Measurements from ENCODE around the gene VASH2. TPM values are rescaled to one million over a fixed set of nuclear protein-coding genes. Genes with fewer than 3 reads are reported as not detected.
A peak's percentile ranks its signal among the peaks of the same experiment; 100 is the strongest.
"Not testable (repeated sequence)": the region's sequence is repeated elsewhere in the genome, so short reads cannot be mapped to it uniquely, and the experiment has no call there.

The VASH2 gene
- total and polyA plus RNA-seq, 2 of the 4 experiments (the other 2 are of a cell fraction) = 0.90 to 1.2 TPM

DNA sequence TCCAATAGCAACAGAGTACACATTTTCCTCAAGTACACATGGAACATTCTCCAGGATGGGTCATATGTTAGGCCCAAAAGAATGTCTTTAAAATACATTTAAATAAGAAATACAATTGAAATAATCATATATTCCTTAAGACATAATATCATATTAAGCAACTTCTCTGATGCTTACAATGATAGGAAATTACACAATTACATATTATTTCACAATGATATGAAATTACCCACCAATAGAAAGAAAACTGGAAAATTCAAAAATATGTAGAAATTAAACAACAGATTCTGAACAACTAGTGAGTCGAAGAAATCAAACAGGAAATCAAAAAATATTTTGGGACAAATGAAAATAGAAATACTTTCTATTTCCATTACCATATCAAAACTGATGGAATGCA is 46.7 kb upstream of the VASH2 start:
- in situ Hi-C loops (cut with MboI; ENCODE audit: low sequenced_read_pairs) = no loop called here
- H3K9me1 ChIP-seq (ENCODE audit: insufficient read depth, low read length) = no peaks in the 10 kb centered on the region
- ATAC-seq (ENCODE audit: low read depth) (no peak), DNase-seq (no peak)
- ChIA-PET POLR2A (ENCODE audit: unreplicated experiment) (no interaction called here), CTCF (no interaction called here)
- H3K56ac ChIP-seq (ENCODE audit: extremely low read depth, insufficient read depth, low read length) = no peak overlapping the region
- H3K79me1 ChIP-seq (ENCODE audit: low read depth in 1 of 2, low read length in 2 of 2) = no peaks in the 10 kb centered on the region
- no peak overlapping the region for H4K8ac ChIP-seq (ENCODE audit: low read depth in 2 of 2, low read length in 2 of 2)
- H2BK120ac ChIP-seq (ENCODE audit: low read depth, low read length) = no peak overlapping the region
- H3K18ac ChIP-seq (ENCODE audit: low read depth, low read length) = no peak overlapping the region
- no peak overlapping the region for H3K27ac ChIP-seq (ENCODE audit: insufficient read depth, low read length)
- no peak overlapping the region for H4K91ac ChIP-seq (ENCODE audit: insufficient read depth, low read depth, low read length)
- H2BK20ac ChIP-seq (ENCODE audit: low read depth, low read length) = no peak overlapping the region
- no peak overlapping the region for H3K4me3 ChIP-seq (ENCODE audit: insufficient read depth, low read depth, low read length)
- no CpG with 5 or more reads among the region's 1 CpG for WGBS, 2 experiments (ENCODE audit: extremely low coverage in 2 of 2, insufficient read length in 1 of 2)
- TF ChIP-seq CEBPB (IDR thresholded peaks at IDR 0.05; ENCODE audit: low read depth, low read length) (0 out of 2 replicates have a peak, but pooled peaks have one; percentile 8), CHD1 (IDR thresholded peaks at IDR 0.05; ENCODE audit: low read depth, low read length) (no peak)
- intact Hi-C loops (cut with micrococcal nuclease) = no loop called here
- no peaks in the 10 kb centered on the region for H4K20me1 ChIP-seq (ENCODE audit: insufficient read depth, low read length)
- H3K4me2 ChIP-seq (ENCODE audit: low read depth, low read length) = no peak overlapping the region
- H3K9me3 ChIP-seq (ENCODE audit: control insufficient read depth, insufficient read depth, low read length) = peaks cover 10% of the 10 kb centered on the region
- no TSS peak for BruUV-seq (replicated peaks)
- H2AFZ ChIP-seq (replicated peaks; ENCODE audit: low read length, poor library complexity) = no peak overlapping the region
- no peak overlapping the region for H2AK9ac ChIP-seq (replicated peaks; ENCODE audit: low read depth, low read length, poor library complexity)
- H3K36me3 ChIP-seq (ENCODE audit: control insufficient read depth, insufficient read depth, low read length) = peaks cover 6% of the 10 kb centered on the region
- H3K9ac ChIP-seq (ENCODE audit: low read depth, low read length) = no peak overlapping the region
- dilution Hi-C loops (cut with HindIII; ENCODE audit: low sequenced_read_pairs, unreplicated experiment) = no loop called here
- no peak overlapping the region for H2BK15ac ChIP-seq (ENCODE audit: low read depth, low read length)
- H3K4ac ChIP-seq (ENCODE audit: low read depth, low read length) = no peak overlapping the region
- no peak overlapping the region for H3K23ac ChIP-seq (ENCODE audit: low read depth, low read length)
- H3K27me3 ChIP-seq (ENCODE audit: control insufficient read depth, insufficient read depth, low read length) = peaks cover 5% of the 10 kb centered on the region
- H2AK5ac ChIP-seq (ENCODE audit: low read depth, low read length) = no peak overlapping the region
- H4K5ac ChIP-seq (ENCODE audit: low read depth, low read length) = no peak overlapping the region
- H3K4me1 ChIP-seq (ENCODE audit: control insufficient read depth, insufficient read depth, low read length) = no peaks in the 10 kb centered on the region
- H2BK5ac ChIP-seq (ENCODE audit: low read depth, low read length, poor library complexity, severe bottlenecking) = no peak overlapping the region
- H3K14ac ChIP-seq (replicated peaks; ENCODE audit: low read depth, low read length) = no peak overlapping the region

DNA sequence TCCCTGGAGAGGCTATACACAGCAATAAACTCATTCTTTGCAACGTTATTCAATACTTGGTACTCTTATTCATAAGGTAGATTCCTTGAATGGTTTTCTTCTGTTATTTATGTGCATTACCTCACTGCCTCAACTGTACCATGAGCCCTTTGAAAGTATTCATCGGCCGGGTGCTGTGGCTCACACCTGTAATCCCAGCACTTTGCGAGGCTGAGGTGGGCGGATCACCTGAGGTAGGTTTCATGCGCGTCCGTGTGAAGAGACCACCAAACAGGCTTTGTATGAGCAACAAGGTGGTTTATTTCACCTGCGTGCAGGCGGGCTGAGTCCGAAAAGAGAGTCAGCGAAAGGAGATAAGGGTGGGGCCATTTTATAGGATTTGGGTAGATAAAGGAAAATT is 42.3 kb upstream of the VASH2 start:
- DNase-seq; H3K9ac ChIP-seq (ENCODE audit: low read depth, low read length); H2AFZ ChIP-seq (replicated peaks; ENCODE audit: low read length, poor library complexity); H3K56ac ChIP-seq (ENCODE audit: extremely low read depth, insufficient read depth, low read length); H3K9me1 ChIP-seq (ENCODE audit: insufficient read depth, low read length); H3K18ac ChIP-seq (ENCODE audit: low read depth, low read length); H2AK5ac ChIP-seq (ENCODE audit: low read depth, low read length); H4K8ac ChIP-seq (ENCODE audit: low read depth in 2 of 2, low read length in 2 of 2); H3K4ac ChIP-seq (ENCODE audit: low read depth, low read length); H4K5ac ChIP-seq (ENCODE audit: low read depth, low read length); ATAC-seq (ENCODE audit: low read depth); dilution Hi-C loops (cut with HindIII; ENCODE audit: low sequenced_read_pairs, unreplicated experiment); H3K9me3 ChIP-seq (ENCODE audit: control insufficient read depth, insufficient read depth, low read length); H3K27me3 ChIP-seq (ENCODE audit: control insufficient read depth, insufficient read depth, low read length); BruUV-seq (replicated peaks); H3K79me1 ChIP-seq (ENCODE audit: low read depth in 1 of 2, low read length in 2 of 2); POLR2A ChIA-PET (ENCODE audit: unreplicated experiment); H3K4me3 ChIP-seq (ENCODE audit: insufficient read depth, low read depth, low read length); H3K27ac ChIP-seq (ENCODE audit: insufficient read depth, low read length); in situ Hi-C loops (cut with MboI; ENCODE audit: low sequenced_read_pairs); H3K23ac ChIP-seq (ENCODE audit: low read depth, low read length); H3K36me3 ChIP-seq (ENCODE audit: control insufficient read depth, insufficient read depth, low read length); H3K4me2 ChIP-seq (ENCODE audit: low read depth, low read length); H2AK9ac ChIP-seq (replicated peaks; ENCODE audit: low read depth, low read length, poor library complexity); H3K4me1 ChIP-seq (ENCODE audit: control insufficient read depth, insufficient read depth, low read length); H4K20me1 ChIP-seq (ENCODE audit: insufficient read depth, low read length); H2BK120ac ChIP-seq (ENCODE audit: low read depth, low read length); H4K91ac ChIP-seq (ENCODE audit: insufficient read depth, low read depth, low read length); intact Hi-C loops (cut with micrococcal nuclease); CTCF ChIA-PET; H2BK5ac ChIP-seq (ENCODE audit: low read depth, low read length, poor library complexity, severe bottlenecking); H3K14ac ChIP-seq (replicated peaks; ENCODE audit: low read depth, low read length); H2BK20ac ChIP-seq (ENCODE audit: low read depth, low read length); H2BK15ac ChIP-seq (ENCODE audit: low read depth, low read length): not testable (repeated sequence)
- WGBS, 2 experiments (ENCODE audit: extremely low coverage in 2 of 2, insufficient read length in 1 of 2) = 64% methylated on average over 4 of the region's 12 CpGs; no CpG with 5 or more reads in 1 of the 2 experiments
